ENCODE measurements around the gene PDYN. TPM values are rescaled to one million over a fixed set of nuclear protein-coding genes. Genes with fewer than 3 reads are reported as not detected.
"Not testable (repeated sequence)": the region's sequence is repeated elsewhere in the genome, so short reads cannot be mapped to it uniquely, and the experiment has no call there.

Gene PDYN
- not detected for total RNA-seq (ENCODE audit: unreplicated experiment)
- long read RNA-seq: 0 reads

GRCh38 chr20:1993986-1994385 is at the start of gene PDYN:
TSS of gene PDYN (minus strand) at chr20:1994058. CDS start at chr20:1983084, 10,974 bp downstream.
- Mint-ChIP-seq H3K36me3 (ENCODE audit: low read depth, unreplicated experiment) (peaks cover 4% of the 10 kb centered on the region), H3K27me3 (ENCODE audit: unreplicated experiment) (no peaks in the 10 kb centered on the region), H3K4me3 (ENCODE audit: unreplicated experiment) (no peak within 1 kb of the TSS), H3K4me1 (ENCODE audit: unreplicated experiment) (no peaks in the 10 kb centered on the region), H3K9me3 (ENCODE audit: unreplicated experiment) (no peaks in the 10 kb centered on the region), H3K27ac (ENCODE audit: unreplicated experiment) (no peak within 1 kb of the TSS)
- no peak for TF ChIP-seq CTCF (IDR thresholded peaks at IDR 0.05; ENCODE audit: unreplicated experiment)
- no peak for DNase-seq (ENCODE audit: low spot score)

DNA sequence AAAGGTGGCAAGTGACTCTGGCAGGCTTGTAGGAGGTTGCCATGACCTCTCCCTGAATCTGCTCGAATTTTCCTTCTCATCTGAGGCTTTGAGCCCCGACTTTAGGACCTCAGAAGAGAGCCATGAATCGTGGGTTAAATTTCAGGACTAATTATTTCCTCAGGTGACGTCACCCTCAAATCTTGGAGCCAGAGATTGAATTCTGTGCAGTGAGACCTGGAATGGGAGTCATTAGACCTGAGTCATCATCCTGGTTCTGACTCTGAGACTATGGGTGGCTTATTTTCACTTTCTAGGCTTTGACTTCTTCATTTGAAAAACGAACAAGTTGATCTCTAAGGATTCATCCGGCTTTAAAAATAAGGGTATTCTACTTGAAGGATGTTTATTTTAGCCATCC is 48.5 kb upstream of the PDYN start:
- no peak for TF ChIP-seq CTCF (IDR thresholded peaks at IDR 0.05; ENCODE audit: unreplicated experiment)
- Mint-ChIP-seq H3K27me3 (ENCODE audit: unreplicated experiment) (no peaks in the 10 kb centered on the region), H3K9me3 (ENCODE audit: unreplicated experiment) (no peaks in the 10 kb centered on the region), H3K4me1 (ENCODE audit: unreplicated experiment) (no peaks in the 10 kb centered on the region), H3K27ac (ENCODE audit: unreplicated experiment) (no peak overlapping the region), H3K36me3 (ENCODE audit: low read depth, unreplicated experiment) (no peaks in the 10 kb centered on the region), H3K4me3 (ENCODE audit: unreplicated experiment) (no peak overlapping the region)
- no peak for DNase-seq (ENCODE audit: low spot score)

DNA sequence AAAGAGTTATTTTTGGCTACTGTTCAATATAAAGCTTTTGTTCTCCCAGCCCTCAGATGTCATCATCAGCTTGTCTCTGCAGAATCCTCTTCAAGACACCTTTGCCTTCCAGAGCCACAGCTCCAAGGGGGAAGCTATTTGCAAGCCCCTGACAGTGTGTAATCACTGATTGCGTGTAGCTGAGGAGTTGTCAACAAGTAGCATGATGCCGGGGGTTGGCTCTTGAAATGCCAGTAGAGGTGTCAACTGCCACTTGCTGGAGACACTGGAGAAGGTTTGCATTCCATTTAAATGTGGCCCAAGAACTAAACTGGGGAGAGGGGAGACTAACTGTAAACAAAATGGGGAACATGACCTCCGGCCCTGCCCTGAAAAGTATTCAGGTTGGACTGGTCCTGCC is 44.3 kb upstream of the PDYN start:
- Mint-ChIP-seq H3K27ac (ENCODE audit: unreplicated experiment) (no peak overlapping the region), H3K4me3 (ENCODE audit: unreplicated experiment) (no peak overlapping the region), H3K27me3 (ENCODE audit: unreplicated experiment) (peaks cover 3% of the 10 kb centered on the region), H3K9me3 (ENCODE audit: unreplicated experiment) (no peaks in the 10 kb centered on the region), H3K36me3 (ENCODE audit: low read depth, unreplicated experiment) (no peaks in the 10 kb centered on the region), H3K4me1 (ENCODE audit: unreplicated experiment) (no peaks in the 10 kb centered on the region)
- TF ChIP-seq CTCF (IDR thresholded peaks at IDR 0.05; ENCODE audit: unreplicated experiment): no peak
- DNase-seq (ENCODE audit: low spot score): no peak

GRCh38 chr20:2037296-2037914 is 43.5 kb upstream of the PDYN start:
- Mint-ChIP-seq H3K36me3 (ENCODE audit: low read depth, unreplicated experiment) (no peaks in the 10 kb centered on the region), H3K9me3 (ENCODE audit: unreplicated experiment) (no peaks in the 10 kb centered on the region), H3K4me3 (ENCODE audit: unreplicated experiment) (no peak overlapping the region)

DNA sequence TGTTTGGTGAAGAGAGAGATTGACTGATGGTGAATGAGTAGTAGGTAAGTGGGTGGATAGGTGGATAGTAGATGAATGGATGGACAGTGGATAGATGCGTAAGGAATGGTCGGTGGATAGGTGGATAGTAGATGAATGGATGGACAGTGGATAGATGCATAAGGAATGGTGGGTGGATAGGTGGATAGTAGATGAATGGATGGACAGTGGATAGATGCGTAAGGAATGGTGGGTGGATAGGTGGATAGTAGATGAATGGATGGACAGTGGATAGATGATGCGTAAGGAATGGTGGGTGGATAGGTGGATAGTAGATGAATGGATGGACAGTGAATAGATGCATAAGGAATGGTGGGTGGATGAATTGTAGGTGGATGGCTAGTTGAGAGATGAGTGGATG is 42.5 kb upstream of the PDYN start:
- not testable (repeated sequence) for H3K27ac Mint-ChIP-seq (ENCODE audit: unreplicated experiment)

More at GRCh38 chr20:2037296-2037914, 43.5 kb upstream of the PDYN start:
- H3K4me1 Mint-ChIP-seq (ENCODE audit: unreplicated experiment): no peaks in the 10 kb centered on the region
- no peak for TF ChIP-seq CTCF (IDR thresholded peaks at IDR 0.05; ENCODE audit: unreplicated experiment)
- no peak for DNase-seq (ENCODE audit: low spot score)
- H3K27me3 Mint-ChIP-seq (ENCODE audit: unreplicated experiment): peaks cover 3% of the 10 kb centered on the region
- no peak overlapping the region for H3K27ac Mint-ChIP-seq (ENCODE audit: unreplicated experiment)

More for the DNA sequence above, 42.5 kb upstream of the PDYN start:
- H3K4me1 Mint-ChIP-seq (ENCODE audit: unreplicated experiment); H3K27me3 Mint-ChIP-seq (ENCODE audit: unreplicated experiment); H3K36me3 Mint-ChIP-seq (ENCODE audit: low read depth, unreplicated experiment); H3K4me3 Mint-ChIP-seq (ENCODE audit: unreplicated experiment); DNase-seq (ENCODE audit: low spot score); H3K9me3 Mint-ChIP-seq (ENCODE audit: unreplicated experiment): not testable (repeated sequence)
